WTC11 (cell line): ENCODE data around the gene ARAP1. TPM values are rescaled to one million over a fixed set of nuclear protein-coding genes. Genes with fewer than 3 reads are reported as not detected.

Experiments used
- AFF4 ChIP-seq: sonication (generic); formaldehyde crosslinking; IDR thresholded peaks from 2 replicates; pipeline ENCODE4 v1.8.1; 2023; ENCODE audit warnings: mild to moderate bottlenecking, missing genetic modification reagents, borderline replicate concordance
- ARID4B ChIP-seq: sonication (generic); formaldehyde crosslinking; IDR thresholded peaks from 2 replicates; pipeline ENCODE4 v1.8.0; 2023; ENCODE audit warnings: missing genetic modification reagents, mild to moderate bottlenecking, borderline replicate concordance
- ATF3 ChIP-seq: sonication (generic); formaldehyde crosslinking; conservative IDR thresholded peaks from 2 replicates; pipeline ENCODE4 v1.8.1; 2022; ENCODE audit warnings: mild to moderate bottlenecking, missing genetic modification reagents
- CREB1 ChIP-seq: sonication (generic); formaldehyde crosslinking; IDR thresholded peaks from 2 replicates; pipeline ENCODE4 v1.8.0; 2023; ENCODE audit warnings: mild to moderate bottlenecking, missing genetic modification reagents
- E2F5 ChIP-seq: sonication (generic); formaldehyde crosslinking; IDR thresholded peaks from 2 replicates; pipeline ENCODE4 v1.8.1; 2022; ENCODE audit warnings: mild to moderate bottlenecking, moderate library complexity, missing genetic modification reagents
- ERG ChIP-seq: fragments of 250-450 bp; sonication (Bioruptor Pico); IDR thresholded peaks from 2 replicates; pipeline ENCODE4 v1.8.0; 2021; ENCODE audit warnings: mild to moderate bottlenecking
- FOXK1 ChIP-seq: sonication (generic); formaldehyde crosslinking; IDR thresholded peaks from 2 replicates; pipeline ENCODE4 v1.8.0; 2022; ENCODE audit warnings: mild to moderate bottlenecking, moderate library complexity, missing genetic modification reagents
- GRHL2 ChIP-seq: fragments of 250-450 bp; sonication (Bioruptor Pico); IDR thresholded peaks from 2 replicates; pipeline ENCODE4 v1.8.0; 2022; ENCODE audit warnings: mild to moderate bottlenecking, moderate library complexity; ENCODE audit not compliant: insufficient replicate concordance, severe bottlenecking
- HMGA2 ChIP-seq: fragments of 250-450 bp; sonication (Bioruptor Pico); IDR thresholded peaks from 2 replicates; pipeline ENCODE4 v1.4.0; 2021; ENCODE audit warnings: mild to moderate bottlenecking, moderate library complexity
- HMGXB4 ChIP-seq: sonication (generic); formaldehyde crosslinking; IDR thresholded peaks from 2 replicates; pipeline ENCODE4 v1.8.1; 2023; ENCODE audit warnings: mild to moderate bottlenecking, moderate library complexity, missing genetic modification reagents
- NFATC4 ChIP-seq: fragments of 250-450 bp; sonication (Bioruptor Pico); IDR thresholded peaks from 2 replicates; pipeline ENCODE4 v1.9.0; 2021; ENCODE audit warnings: mild to moderate bottlenecking
- NFE2L1 ChIP-seq: sonication (generic); formaldehyde crosslinking; IDR thresholded peaks from 2 replicates; pipeline ENCODE4 v1.8.1; 2023; ENCODE audit warnings: missing genetic modification reagents
- NR3C1 ChIP-seq: sonication (generic); formaldehyde crosslinking; conservative IDR thresholded peaks from 2 replicates; pipeline ENCODE4 v1.8.1; 2023; ENCODE audit warnings: low read depth, mild to moderate bottlenecking, missing genetic modification reagents
- PRRX2 ChIP-seq: fragments of 250-450 bp; sonication (Bioruptor Pico); IDR thresholded peaks from 2 replicates; pipeline ENCODE4 v1.8.0; 2021; ENCODE audit warnings: mild to moderate bottlenecking
- SMAD3 ChIP-seq: sonication (generic); formaldehyde crosslinking; IDR thresholded peaks from 2 replicates; pipeline ENCODE4 v1.8.0; 2022; ENCODE audit warnings: missing genetic modification reagents, mild to moderate bottlenecking, borderline replicate concordance
- SOX15 ChIP-seq: fragments of 250-450 bp; sonication (Bioruptor Pico); IDR thresholded peaks from 2 replicates; pipeline ENCODE4 v1.9.0; 2021; ENCODE audit warnings: mild to moderate bottlenecking
- STAT6 ChIP-seq: sonication (generic); formaldehyde crosslinking; conservative IDR thresholded peaks from 2 replicates; pipeline ENCODE4 v1.8.1; 2023; ENCODE audit warnings: mild to moderate bottlenecking, low read depth, missing genetic modification reagents, moderate library complexity
- TEAD1 ChIP-seq: sonication (generic); formaldehyde crosslinking; IDR thresholded peaks from 2 replicates; pipeline ENCODE4 v1.8.0; 2022; ENCODE audit warnings: mild to moderate bottlenecking, missing genetic modification reagents
- TP53 ChIP-seq: sonication (generic); formaldehyde crosslinking; IDR thresholded peaks from 2 replicates; pipeline ENCODE4 v1.8.1; 2023; ENCODE audit warnings: mild to moderate bottlenecking, missing genetic modification reagents
- ZBTB21 ChIP-seq: sonication (generic); formaldehyde crosslinking; IDR thresholded peaks from 2 replicates; pipeline ENCODE4 v1.8.1; 2023; ENCODE audit warnings: mild to moderate bottlenecking, missing genetic modification reagents, borderline replicate concordance
- ZNF121 ChIP-seq: sonication (generic); formaldehyde crosslinking; IDR thresholded peaks from 2 replicates; pipeline ENCODE4 v1.8.0; 2023; ENCODE audit warnings: missing genetic modification reagents
- ZNF263 ChIP-seq: sonication (generic); formaldehyde crosslinking; IDR thresholded peaks from 2 replicates; pipeline ENCODE4 v1.8.1; 2022; ENCODE audit warnings: low read depth, mild to moderate bottlenecking, moderate library complexity, missing genetic modification reagents
- ZNF396 ChIP-seq: fragments of 250-450 bp; sonication (Bioruptor Pico); IDR thresholded peaks from 2 replicates; pipeline ENCODE4 v1.8.0; 2021; ENCODE audit warnings: mild to moderate bottlenecking, moderate library complexity, borderline replicate concordance
- total RNA-seq: library from RNA; stranded (reverse); gene quantifications from 3 replicates; pipeline ENCODE4 v1.2.3, GENCODE V29; 2021

ARAP1 gene
- total RNA-seq, 1 experiment from 2014 or later, result 98.8 TPM

GRCh38 chr11:72793425-72794367 lies 41.5 kb upstream of the ARAP1 start, which contains the start of gene STARD10 (continued):
- TF ChIP-seq ATF3 (CRISPR knock-in tag) (no peak), ZNF121 (CRISPR knock-in tag) (no peak), HMGA2 (CRISPR knock-in tag) (no peak), TP53 (CRISPR knock-in tag) (no peak), ARID4B (CRISPR knock-in tag) (no peak), HMGXB4 (CRISPR knock-in tag) (peak; percentile 97; the same call in 1 of the 2 replicates), TEAD1 (CRISPR knock-in tag) (peak; percentile 51; the same call in 1 of the 2 replicates), PRRX2 (CRISPR knock-in tag) (no peak), NR3C1 (CRISPR knock-in tag) (no peak), NFATC4 (CRISPR knock-in tag) (no peak), ZNF263 (CRISPR knock-in tag) (no peak), NFE2L1 (no peak), ZNF396 (CRISPR knock-in tag) (no peak), GRHL2 (CRISPR knock-in tag) (no peak), SOX15 (CRISPR knock-in tag) (no peak), AFF4 (CRISPR knock-in tag) (no peak), ERG (CRISPR knock-in tag) (no peak), FOXK1 (peak; percentile 93), SMAD3 (CRISPR knock-in tag) (no peak), E2F5 (CRISPR knock-in tag) (0 out of 2 replicates have a peak, but pooled peaks have one; percentile 45), ZBTB21 (CRISPR knock-in tag) (no peak), STAT6 (no peak), CREB1 (CRISPR knock-in tag) (no peak)
